ENCODE data around the gene ESPL1. TPM values are rescaled to one million over a fixed set of nuclear protein-coding genes. Genes with fewer than 3 reads are reported as not detected.

The ESPL1 gene
- total and polyA plus RNA-seq, 2 experiments from 2014 or later: 3.3 to 8.5 TPM

DNA sequence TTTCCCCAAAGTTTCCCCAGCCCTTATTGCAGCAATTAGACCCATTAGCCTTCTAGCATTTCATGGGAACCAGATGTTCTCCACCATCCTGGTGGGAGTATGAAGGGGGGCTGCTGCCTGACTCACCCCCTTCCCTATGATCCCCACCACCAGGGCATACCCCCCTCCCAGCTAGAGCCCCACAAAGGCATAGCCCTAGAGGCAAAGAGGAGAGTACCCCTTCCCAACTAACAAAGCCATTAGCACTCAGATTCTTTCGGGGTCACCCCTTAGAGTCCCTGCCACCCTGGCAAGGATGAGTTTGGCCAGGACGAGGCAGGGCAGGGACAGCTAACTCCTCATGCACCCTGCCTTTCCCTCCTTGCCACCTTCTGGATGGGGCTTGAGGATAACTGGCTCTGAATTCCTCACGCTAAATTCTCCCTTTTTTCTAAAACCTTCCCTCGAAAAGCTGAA lies 45.3 kb upstream of the ESPL1 start:
- peak; percentile 48 for DNase-seq
- TF ChIP-seq EZH2phosphoT487 (IDR thresholded peaks at IDR 0.05; ENCODE audit: insufficient read depth, low read depth) (no peak), EZH2 (IDR thresholded peaks at IDR 0.05; ENCODE audit: insufficient read depth, poor library complexity, severe bottlenecking) (no peak)
- H3K4me2 ChIP-seq (ENCODE audit: unreplicated experiment): peak overlapping the region; percentile 84

DNA sequence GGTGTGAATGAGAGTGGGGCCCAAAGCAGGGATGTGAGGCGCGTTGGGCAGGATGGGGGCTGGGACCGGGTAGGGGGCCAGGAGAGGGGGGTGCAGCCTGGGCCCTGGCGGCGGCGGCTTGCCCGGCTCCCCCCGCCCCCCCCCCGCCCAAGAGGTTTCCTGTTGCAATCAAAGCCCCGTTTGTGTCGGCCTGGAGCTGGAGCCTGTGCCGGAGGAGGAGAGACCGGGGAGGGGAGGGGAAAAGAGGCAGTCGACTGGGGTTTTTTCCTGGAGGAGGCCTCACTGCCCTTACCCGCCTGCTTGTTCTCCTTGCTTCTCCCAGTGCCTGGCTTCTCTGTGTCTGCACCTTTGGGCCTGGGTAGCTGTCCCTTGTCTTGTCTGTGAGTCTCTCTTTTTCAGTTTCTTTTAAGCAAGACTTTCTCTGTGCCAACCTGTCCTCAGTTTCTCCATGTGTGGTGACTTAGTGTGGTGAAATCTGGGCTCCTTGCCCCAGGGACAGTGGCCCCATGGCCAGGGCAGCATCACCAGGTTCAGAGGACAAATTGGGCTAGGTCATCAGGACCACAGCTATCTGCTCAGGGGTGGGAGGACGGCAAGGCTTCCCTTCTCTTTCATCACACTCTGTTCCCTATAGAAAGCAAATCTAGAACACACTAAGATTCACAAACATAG lies 44.6 kb upstream of the ESPL1 start:
- TF ChIP-seq EZH2phosphoT487 (IDR thresholded peaks at IDR 0.05; ENCODE audit: insufficient read depth, low read depth): no peak
- no peak for TF ChIP-seq EZH2 (IDR thresholded peaks at IDR 0.05; ENCODE audit: insufficient read depth, poor library complexity, severe bottlenecking)
- in situ Hi-C loops (cut with MboI): no loop called here
- peaks cover 43% of the 10 kb centered on the region for H3K4me1 ChIP-seq (ENCODE audit: insufficient read depth)

More for the DNA sequence above, 45.3 kb upstream of the ESPL1 start:
- no peaks in the 10 kb centered on the region for H3K9me3 ChIP-seq (ENCODE audit: low read depth)
- H4K20me1 ChIP-seq (ENCODE audit: insufficient read depth): no peaks in the 10 kb centered on the region
- WGBS, 2 experiments (ENCODE audit: low coverage in 1 of 2, low lambda C conversion rate in 2 of 2, missing lambda C conversion rate in 2 of 2): 11 to 21% methylated on average over 4 of the region's 4 CpGs
- peaks cover 47% of the 10 kb centered on the region for H3K4me1 ChIP-seq (ENCODE audit: insufficient read depth)
- H3K4me3 ChIP-seq: no peak overlapping the region; the same call in 1 of the 2 replicates
- no peaks in the 10 kb centered on the region for H3K36me3 ChIP-seq (ENCODE audit: low read depth)
- in situ Hi-C loops (cut with MboI): no loop called here
- peak overlapping the region; percentile 88 for H3K9ac ChIP-seq
- H3K79me2 ChIP-seq (ENCODE audit: insufficient read depth): peaks cover 17% of the 10 kb centered on the region
- no peaks in the 10 kb centered on the region for H3K27me3 ChIP-seq (replicated peaks; ENCODE audit: insufficient read depth)
- H3K9me2 ChIP-seq (ENCODE audit: insufficient read depth): no peaks in the 10 kb centered on the region
- peak overlapping the region; percentile 99 for H3K27ac ChIP-seq
- peaks cover 53% of the 10 kb centered on the region for H3F3A ChIP-seq (ENCODE audit: insufficient read depth)
- H2AFZ ChIP-seq: no peak overlapping the region

DNA sequence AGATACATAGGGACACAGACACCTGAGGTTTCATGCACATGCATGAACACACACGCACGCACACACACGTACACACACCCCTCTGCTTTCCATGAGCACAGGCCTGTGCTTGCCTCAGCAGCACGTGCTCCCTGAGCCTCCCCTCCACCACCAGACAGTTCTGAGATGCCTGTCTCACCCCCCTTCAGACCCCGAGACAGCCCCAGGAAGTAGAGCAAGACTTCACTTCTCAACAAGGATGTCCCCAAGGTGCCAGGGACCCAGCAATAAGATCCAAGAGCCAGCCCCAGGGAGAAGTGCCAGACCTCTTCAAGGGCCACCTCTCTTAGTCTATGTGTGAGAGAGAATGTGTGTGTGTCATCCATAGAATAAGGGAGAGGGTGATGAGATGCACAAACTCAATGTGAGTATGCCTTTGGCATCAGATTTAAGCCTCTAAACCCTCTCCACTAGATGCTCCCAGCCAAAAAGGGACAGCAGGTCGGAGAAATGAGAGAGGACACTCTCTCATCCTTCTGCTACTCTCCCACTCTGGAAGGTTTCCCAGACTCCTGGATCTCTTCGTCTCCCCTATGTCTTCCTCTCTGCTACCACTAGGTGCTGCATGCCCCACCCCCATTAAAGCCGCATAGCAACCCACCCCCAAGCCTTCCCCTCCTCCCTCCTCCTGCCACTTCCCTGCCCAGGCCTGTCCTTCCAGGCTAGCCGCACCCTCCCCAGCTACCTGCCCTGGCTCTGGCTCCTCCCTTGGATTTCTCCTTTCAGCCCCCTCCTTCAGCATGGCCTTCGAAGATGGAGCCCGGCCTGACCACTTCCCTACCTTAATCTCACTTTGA lies 43.8 kb upstream of the ESPL1 start:
- Histone ChIP-seq H3K9me2 (ENCODE audit: insufficient read depth) (no peaks in the 10 kb centered on the region), H3K4me2 (ENCODE audit: unreplicated experiment) (peak overlapping the region; percentile 84), H3K79me2 (ENCODE audit: insufficient read depth) (peaks cover 6% of the 10 kb centered on the region; the same call in 1 of the 2 replicates), H3F3A (ENCODE audit: insufficient read depth) (peaks cover 45% of the 10 kb centered on the region), H3K9me3 (ENCODE audit: low read depth) (no peaks in the 10 kb centered on the region), H3K36me3 (ENCODE audit: low read depth) (no peaks in the 10 kb centered on the region), H3K9ac (peak overlapping the region; percentile 88), H2AFZ (no peak overlapping the region), H3K27ac (peak overlapping the region; percentile 99), H3K27me3 (replicated peaks; ENCODE audit: insufficient read depth) (no peaks in the 10 kb centered on the region), H3K4me3 (no peak overlapping the region), H4K20me1 (ENCODE audit: insufficient read depth) (no peaks in the 10 kb centered on the region), H3K4me1 (ENCODE audit: insufficient read depth) (peaks cover 43% of the 10 kb centered on the region)
- peak; percentile 59 for DNase-seq
- TF ChIP-seq EZH2phosphoT487 (IDR thresholded peaks at IDR 0.05; ENCODE audit: insufficient read depth, low read depth) (no peak), EZH2 (IDR thresholded peaks at IDR 0.05; ENCODE audit: insufficient read depth, poor library complexity, severe bottlenecking) (no peak)
- in situ Hi-C loops (cut with MboI): no loop called here
- 34 to 37% methylated on average over 9 to 11 of the region's 11 CpGs for WGBS, 2 experiments (ENCODE audit: low coverage in 1 of 2, low lambda C conversion rate in 2 of 2, missing lambda C conversion rate in 2 of 2)

More for the DNA sequence above, 44.6 kb upstream of the ESPL1 start:
- H3K9me3 ChIP-seq (ENCODE audit: low read depth): no peaks in the 10 kb centered on the region
- no peaks in the 10 kb centered on the region for H3K27me3 ChIP-seq (replicated peaks; ENCODE audit: insufficient read depth)
- H3K4me3 ChIP-seq: no peak overlapping the region; the same call in 1 of the 2 replicates
- DNase-seq: peak; percentile 72
- H3K79me2 ChIP-seq (ENCODE audit: insufficient read depth): peaks cover 10% of the 10 kb centered on the region
- peak overlapping the region; percentile 99 for H3K27ac ChIP-seq
- H3K9me2 ChIP-seq (ENCODE audit: insufficient read depth): no peaks in the 10 kb centered on the region
- peak overlapping the region; percentile 84 for H3K4me2 ChIP-seq (ENCODE audit: unreplicated experiment)
- no peak overlapping the region for H2AFZ ChIP-seq
- peak overlapping the region; percentile 88 for H3K9ac ChIP-seq
- no peaks in the 10 kb centered on the region for H4K20me1 ChIP-seq (ENCODE audit: insufficient read depth)
- 9 to 25% methylated on average over 3 to 16 of the region's 16 CpGs for WGBS, 2 experiments (ENCODE audit: low coverage in 1 of 2, low lambda C conversion rate in 2 of 2, missing lambda C conversion rate in 2 of 2)
- H3K36me3 ChIP-seq (ENCODE audit: low read depth): no peaks in the 10 kb centered on the region
- H3F3A ChIP-seq (ENCODE audit: insufficient read depth): peaks cover 50% of the 10 kb centered on the region

DNA sequence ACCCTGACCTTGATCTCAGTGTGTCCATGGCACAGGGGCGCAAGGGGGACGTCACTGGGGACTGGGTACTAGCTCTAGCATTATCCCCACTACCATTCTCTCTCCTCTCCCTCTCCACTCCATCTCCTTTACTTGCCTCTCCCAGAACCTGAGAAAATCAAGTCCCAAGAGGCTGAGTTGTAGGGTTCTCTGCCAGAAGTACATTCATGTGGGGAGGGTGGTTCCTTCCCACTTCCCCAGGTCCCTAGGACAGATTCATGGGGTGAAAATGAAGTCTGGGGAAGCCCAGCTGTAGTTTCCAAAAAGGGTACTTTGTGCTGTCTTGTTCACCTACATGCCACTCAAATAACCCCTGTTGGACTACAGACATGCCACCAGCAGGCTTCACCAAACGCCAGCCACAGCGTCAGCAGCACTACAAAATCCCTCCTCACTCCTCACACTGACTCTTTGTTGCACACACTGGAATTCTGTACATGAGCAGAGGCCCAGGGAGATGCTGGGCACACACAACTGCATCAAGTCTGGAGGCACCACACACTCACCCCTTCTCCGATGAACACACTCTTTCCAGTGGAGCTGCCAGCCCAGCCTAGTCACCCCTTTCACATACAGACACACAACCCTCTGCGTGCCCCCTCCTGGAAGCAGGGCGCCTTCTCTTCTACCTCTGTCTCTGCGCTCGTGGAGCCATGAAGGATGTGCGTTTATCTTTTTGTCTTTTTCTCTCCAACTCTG lies 43.0 kb upstream of the ESPL1 start:
- Histone ChIP-seq H3K79me2 (ENCODE audit: insufficient read depth) (no peaks in the 10 kb centered on the region), H3K4me3 (no peak overlapping the region), H2AFZ (no peak overlapping the region), H3K27me3 (replicated peaks; ENCODE audit: insufficient read depth) (no peaks in the 10 kb centered on the region), H3K9me3 (ENCODE audit: low read depth) (no peaks in the 10 kb centered on the region), H3F3A (ENCODE audit: insufficient read depth) (peaks cover 41% of the 10 kb centered on the region), H3K9ac (peak overlapping the region; percentile 88), H4K20me1 (ENCODE audit: insufficient read depth) (no peaks in the 10 kb centered on the region), H3K4me1 (ENCODE audit: insufficient read depth) (peaks cover 43% of the 10 kb centered on the region), H3K36me3 (ENCODE audit: low read depth) (no peaks in the 10 kb centered on the region), H3K4me2 (ENCODE audit: unreplicated experiment) (peak overlapping the region; percentile 37), H3K9me2 (ENCODE audit: insufficient read depth) (no peaks in the 10 kb centered on the region), H3K27ac (peak overlapping the region; percentile 99)
- in situ Hi-C loops (cut with MboI): no loop called here
- DNase-seq: peak; percentile 80
- WGBS, 2 experiments (ENCODE audit: low coverage in 1 of 2, low lambda C conversion rate in 2 of 2, missing lambda C conversion rate in 2 of 2): 55 to 56% methylated on average over 10 of the region's 10 CpGs
- TF ChIP-seq EZH2phosphoT487 (IDR thresholded peaks at IDR 0.05; ENCODE audit: insufficient read depth, low read depth): no peak
- TF ChIP-seq EZH2 (IDR thresholded peaks at IDR 0.05; ENCODE audit: insufficient read depth, poor library complexity, severe bottlenecking): no peak
